ENCODE measurements around the gene AMOTL2.

The AMOTL2 gene

GRCh38 chr3:134313847-134314587 lies 60.2 kb downstream of the AMOTL2 start:
- DNase-seq (ENCODE audit: low read depth, low spot score) = no peak
- TF ChIP-seq ZNF274 (IDR thresholded peaks at IDR 0.05; ENCODE audit: low read depth, low read length) (no peak), SUZ12 (IDR thresholded peaks at IDR 0.05; ENCODE audit: extremely low read depth, insufficient read depth, insufficient read length) (no peak), YY1 (IDR thresholded peaks at IDR 0.05; ENCODE audit: insufficient read depth, insufficient read length) (no peak)
- peak overlapping the region; percentile 25 for H3K4me3 ChIP-seq (ENCODE audit: insufficient read length, low read depth)
- H3K4me1 ChIP-seq (ENCODE audit: insufficient read depth, insufficient read length) = peaks cover 30% of the 10 kb centered on the region
- H3K36me3 ChIP-seq (ENCODE audit: insufficient read depth, insufficient read length, low read length) = no peaks in the 10 kb centered on the region
- H3K9ac ChIP-seq (ENCODE audit: insufficient read length, low read depth) = peak overlapping the region; percentile 67
- no peaks in the 10 kb centered on the region; the same call in 1 of the 2 replicates for H3K9me3 ChIP-seq (ENCODE audit: insufficient read depth, low read length)
- H3K27me3 ChIP-seq (ENCODE audit: insufficient read depth, insufficient read length) = peaks cover 3% of the 10 kb centered on the region

GRCh38 chr3:134312873-134313846 lies 61.1 kb downstream of the AMOTL2 start:
- peak overlapping the region; percentile 25 for H3K4me3 ChIP-seq (ENCODE audit: insufficient read length, low read depth)
- TF ChIP-seq YY1 (IDR thresholded peaks at IDR 0.05; ENCODE audit: insufficient read depth, insufficient read length) (no peak), SUZ12 (IDR thresholded peaks at IDR 0.05; ENCODE audit: extremely low read depth, insufficient read depth, insufficient read length) (no peak), ZNF274 (IDR thresholded peaks at IDR 0.05; ENCODE audit: low read depth, low read length) (no peak)
- H3K36me3 ChIP-seq (ENCODE audit: insufficient read depth, insufficient read length, low read length) = no peaks in the 10 kb centered on the region
- no peak for DNase-seq (ENCODE audit: low read depth, low spot score)
- no peaks in the 10 kb centered on the region; the same call in 1 of the 2 replicates for H3K9me3 ChIP-seq (ENCODE audit: insufficient read depth, low read length)
- peak overlapping the region; percentile 67 for H3K9ac ChIP-seq (ENCODE audit: insufficient read length, low read depth)
- H3K4me1 ChIP-seq (ENCODE audit: insufficient read depth, insufficient read length) = peaks cover 33% of the 10 kb centered on the region
- H3K27me3 ChIP-seq (ENCODE audit: insufficient read depth, insufficient read length) = peaks cover 3% of the 10 kb centered on the region

DNA sequence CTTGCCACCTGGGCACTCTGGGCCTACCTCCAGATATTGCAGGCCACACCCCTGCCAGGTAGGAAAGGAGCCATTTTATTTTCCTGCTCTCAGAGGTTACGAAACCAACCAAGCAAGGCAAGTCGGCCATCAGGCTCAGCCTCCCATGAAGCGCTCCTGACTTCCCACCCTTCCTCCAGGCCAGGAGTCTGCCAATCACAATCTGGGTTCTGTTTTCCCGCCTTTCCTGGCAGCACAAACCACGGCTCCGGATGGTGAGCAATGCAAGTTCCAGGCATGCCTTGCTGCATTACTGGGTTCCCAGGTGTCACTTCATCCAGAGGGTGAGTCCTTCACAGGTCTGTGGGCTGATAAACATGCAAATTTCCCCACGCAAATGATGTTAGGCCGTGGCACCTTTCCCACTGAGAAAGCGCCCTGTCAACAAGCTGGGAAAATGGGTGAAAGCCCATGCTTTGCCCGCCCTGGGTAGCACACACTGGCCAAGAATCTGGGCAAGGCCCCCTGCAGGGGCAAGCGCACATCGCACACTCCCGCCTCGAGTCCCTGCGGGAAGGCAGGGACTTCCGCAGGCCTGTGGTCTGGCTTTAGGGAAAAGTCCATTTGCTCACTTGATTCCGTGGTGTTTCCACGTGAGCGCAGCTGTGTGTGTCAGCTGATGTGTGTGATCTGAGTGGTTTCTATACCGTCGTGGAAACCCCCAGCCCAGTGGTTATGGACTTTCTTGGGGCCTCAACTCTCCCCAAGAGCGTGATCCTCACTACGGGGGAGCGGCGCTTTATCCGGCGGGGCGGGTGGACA lies 62.0 kb downstream of the AMOTL2 start:
- Histone ChIP-seq H3K9me3 (ENCODE audit: insufficient read depth, low read length) (no peaks in the 10 kb centered on the region; the same call in 1 of the 2 replicates), H3K27me3 (ENCODE audit: insufficient read depth, insufficient read length) (peaks cover 3% of the 10 kb centered on the region), H3K9ac (ENCODE audit: insufficient read length, low read depth) (peak overlapping the region; percentile 16), H3K36me3 (ENCODE audit: insufficient read depth, insufficient read length, low read length) (no peaks in the 10 kb centered on the region), H3K4me1 (ENCODE audit: insufficient read depth, insufficient read length) (peaks cover 33% of the 10 kb centered on the region), H3K4me3 (ENCODE audit: insufficient read length, low read depth) (no peak overlapping the region)
- TF ChIP-seq ZNF274 (IDR thresholded peaks at IDR 0.05; ENCODE audit: low read depth, low read length) (no peak), YY1 (IDR thresholded peaks at IDR 0.05; ENCODE audit: insufficient read depth, insufficient read length) (no peak), SUZ12 (IDR thresholded peaks at IDR 0.05; ENCODE audit: extremely low read depth, insufficient read depth, insufficient read length) (no peak)
- no peak for DNase-seq (ENCODE audit: low read depth, low spot score)

DNA sequence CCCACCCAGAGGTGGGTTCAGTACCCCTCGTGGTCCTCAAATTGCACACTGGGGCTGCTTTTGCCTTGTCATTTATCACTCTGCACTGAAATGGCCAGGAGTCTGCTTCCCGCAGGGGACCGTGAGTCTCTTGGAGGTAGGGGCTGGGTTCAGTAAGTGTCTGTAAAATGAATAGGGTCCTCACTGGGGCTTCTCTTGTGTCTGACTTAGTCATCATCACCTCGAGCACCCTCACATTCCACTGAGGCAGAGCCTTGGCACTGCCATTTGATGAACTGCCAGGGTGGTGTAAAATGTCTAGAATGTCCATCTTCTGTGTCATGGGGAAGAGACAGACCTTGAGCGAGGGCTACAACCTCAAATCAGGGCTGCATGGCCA lies 62.6 kb downstream of the AMOTL2 start:
- Histone ChIP-seq H3K4me3 (ENCODE audit: insufficient read length, low read depth) (no peak overlapping the region), H3K36me3 (ENCODE audit: insufficient read depth, insufficient read length, low read length) (no peaks in the 10 kb centered on the region), H3K27me3 (ENCODE audit: insufficient read depth, insufficient read length) (peaks cover 3% of the 10 kb centered on the region), H3K9me3 (ENCODE audit: insufficient read depth, low read length) (no peaks in the 10 kb centered on the region; the same call in 1 of the 2 replicates), H3K4me1 (ENCODE audit: insufficient read depth, insufficient read length) (peaks cover 33% of the 10 kb centered on the region), H3K9ac (ENCODE audit: insufficient read length, low read depth) (no peak overlapping the region)
- DNase-seq (ENCODE audit: low read depth, low spot score) = no peak
- no peak for TF ChIP-seq ZNF274 (IDR thresholded peaks at IDR 0.05; ENCODE audit: low read depth, low read length)
- TF ChIP-seq SUZ12 (IDR thresholded peaks at IDR 0.05; ENCODE audit: extremely low read depth, insufficient read depth, insufficient read length) = no peak
- no peak for TF ChIP-seq YY1 (IDR thresholded peaks at IDR 0.05; ENCODE audit: insufficient read depth, insufficient read length)

GRCh38 chr3:134311265-134311664 lies 63.0 kb downstream of the AMOTL2 start:
- H3K4me1 ChIP-seq (ENCODE audit: insufficient read depth, insufficient read length) = peaks cover 33% of the 10 kb centered on the region
- no peak for TF ChIP-seq SUZ12 (IDR thresholded peaks at IDR 0.05; ENCODE audit: extremely low read depth, insufficient read depth, insufficient read length)
- TF ChIP-seq YY1 (IDR thresholded peaks at IDR 0.05; ENCODE audit: insufficient read depth, insufficient read length) = no peak
- no peak for TF ChIP-seq ZNF274 (IDR thresholded peaks at IDR 0.05; ENCODE audit: low read depth, low read length)
- H3K27me3 ChIP-seq (ENCODE audit: insufficient read depth, insufficient read length) = peaks cover 3% of the 10 kb centered on the region
- H3K9me3 ChIP-seq (ENCODE audit: insufficient read depth, low read length) = no peaks in the 10 kb centered on the region; the same call in 1 of the 2 replicates
- no peak overlapping the region for H3K4me3 ChIP-seq (ENCODE audit: insufficient read length, low read depth)
- H3K9ac ChIP-seq (ENCODE audit: insufficient read length, low read depth) = no peak overlapping the region
- DNase-seq (ENCODE audit: low read depth, low spot score) = no peak
- no peaks in the 10 kb centered on the region for H3K36me3 ChIP-seq (ENCODE audit: insufficient read depth, insufficient read length, low read length)

DNA sequence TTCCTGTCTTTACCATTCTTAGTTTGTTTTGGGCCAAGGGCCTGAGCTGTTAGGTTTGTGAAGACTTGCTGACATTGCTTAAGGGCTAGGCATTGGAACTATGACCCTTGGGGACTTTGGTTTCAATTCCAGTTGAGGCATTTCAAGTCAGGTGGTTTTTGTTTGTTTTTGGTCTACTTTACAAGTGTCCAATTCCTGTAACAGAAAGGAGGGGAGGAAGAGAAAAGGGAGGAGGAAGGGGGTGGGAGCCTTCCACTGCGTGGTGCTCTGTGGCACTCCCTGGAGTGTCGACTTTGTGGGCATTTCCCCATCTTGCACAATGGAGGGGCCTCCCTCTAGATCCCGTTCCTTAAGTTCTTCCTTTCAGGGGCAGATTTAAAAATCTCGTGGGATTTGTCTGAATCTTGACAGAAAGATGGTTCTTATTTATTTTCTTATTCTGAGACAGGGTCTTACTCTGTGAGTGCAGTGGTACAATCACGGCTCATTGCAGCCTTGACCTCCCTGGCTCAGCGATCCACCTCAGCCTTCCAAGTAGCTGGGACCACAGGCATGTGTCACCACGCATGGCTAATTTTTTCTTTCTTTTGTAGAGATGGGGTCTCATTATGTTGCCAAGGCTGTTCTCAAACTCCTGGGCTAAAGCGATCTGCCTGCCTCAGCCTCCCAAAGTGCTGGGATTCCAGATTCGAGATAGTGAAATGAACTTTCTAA lies 64.1 kb downstream of the AMOTL2 start:
- Histone ChIP-seq H3K4me1 (ENCODE audit: insufficient read depth, insufficient read length) (peaks cover 27% of the 10 kb centered on the region), H3K9me3 (ENCODE audit: insufficient read depth, low read length) (no peaks in the 10 kb centered on the region; the same call in 1 of the 2 replicates), H3K4me3 (ENCODE audit: insufficient read length, low read depth) (no peak overlapping the region), H3K36me3 (ENCODE audit: insufficient read depth, insufficient read length, low read length) (no peaks in the 10 kb centered on the region), H3K9ac (ENCODE audit: insufficient read length, low read depth) (no peak overlapping the region), H3K27me3 (ENCODE audit: insufficient read depth, insufficient read length) (peaks cover 3% of the 10 kb centered on the region)
- no peak for DNase-seq (ENCODE audit: low read depth, low spot score)
- TF ChIP-seq SUZ12 (IDR thresholded peaks at IDR 0.05; ENCODE audit: extremely low read depth, insufficient read depth, insufficient read length) = no peak
- no peak for TF ChIP-seq ZNF274 (IDR thresholded peaks at IDR 0.05; ENCODE audit: low read depth, low read length)
- no peak for TF ChIP-seq YY1 (IDR thresholded peaks at IDR 0.05; ENCODE audit: insufficient read depth, insufficient read length)
